ENCODE measurements around the gene LPCAT1. TPM values are rescaled to one million over a fixed set of nuclear protein-coding genes. Genes with fewer than 3 reads are reported as not detected.

The LPCAT1 gene
- total RNA-seq, 2 donors from 2014 or later, result 90.0 to 179 TPM

DNA sequence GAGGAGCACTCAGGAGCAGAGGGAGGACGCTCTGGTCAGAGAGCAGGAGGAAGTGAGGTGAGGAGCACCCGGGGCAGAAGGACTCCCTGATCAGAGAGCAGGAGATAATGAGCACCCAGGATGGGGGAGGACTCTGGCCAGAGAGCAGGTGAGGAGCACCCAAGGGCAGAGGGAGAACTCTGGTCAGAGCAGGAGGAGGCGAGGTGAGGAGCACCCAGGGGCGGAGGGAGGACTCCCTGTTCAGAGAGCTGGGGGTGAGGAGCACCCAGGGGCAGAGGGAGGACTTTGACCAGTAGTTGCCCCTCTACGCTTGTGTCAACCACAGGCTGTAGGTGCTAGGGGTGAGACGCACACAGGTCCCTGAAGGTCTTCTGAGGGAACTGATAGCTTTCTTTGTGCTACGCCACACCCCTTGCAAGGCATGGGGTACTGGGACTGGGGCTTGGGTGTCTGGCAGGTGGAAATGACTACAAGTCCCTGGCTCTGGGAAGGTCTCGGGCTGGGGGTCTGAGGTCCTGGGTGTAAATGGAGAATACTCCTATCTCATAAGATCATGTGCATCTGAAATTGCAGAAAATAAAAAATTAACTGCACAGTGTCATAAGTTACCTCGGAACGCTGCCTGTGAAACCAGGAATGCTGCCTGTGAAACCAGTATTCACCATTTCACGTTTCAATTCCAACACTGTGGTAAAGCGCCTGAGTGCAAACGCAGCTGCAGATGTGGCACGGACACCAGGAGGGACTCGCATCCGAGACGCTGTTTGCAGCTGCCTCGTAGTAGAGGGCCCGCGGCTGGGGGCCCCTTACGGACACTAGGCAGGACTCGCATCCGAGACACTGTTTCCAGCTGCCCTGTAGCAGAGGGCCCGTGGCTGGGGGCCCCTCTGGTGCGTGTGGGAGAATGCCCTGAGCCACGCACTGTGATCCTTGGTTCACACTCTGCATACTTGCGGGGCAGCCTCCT is 51.5 kb downstream of the LPCAT1 start:
- Mint-ChIP-seq H3K9me3 (no peaks in the 10 kb centered on the region), H3K4me1 (ENCODE audit: low read depth in 2 of 2) (peaks cover 0 to 16% of the 10 kb centered on the region in 2 donors), H3K27me3 (no peaks in the 10 kb centered on the region), H3K27ac (peak overlapping the region; percentile 71 to 76), H3K4me3 (no peak overlapping the region), H3K36me3 (peaks cover 6% of the 10 kb centered on the region)
- ATAC-seq, result no peak
- DNase-seq (ENCODE audit: low spot score), result no peak

DNA sequence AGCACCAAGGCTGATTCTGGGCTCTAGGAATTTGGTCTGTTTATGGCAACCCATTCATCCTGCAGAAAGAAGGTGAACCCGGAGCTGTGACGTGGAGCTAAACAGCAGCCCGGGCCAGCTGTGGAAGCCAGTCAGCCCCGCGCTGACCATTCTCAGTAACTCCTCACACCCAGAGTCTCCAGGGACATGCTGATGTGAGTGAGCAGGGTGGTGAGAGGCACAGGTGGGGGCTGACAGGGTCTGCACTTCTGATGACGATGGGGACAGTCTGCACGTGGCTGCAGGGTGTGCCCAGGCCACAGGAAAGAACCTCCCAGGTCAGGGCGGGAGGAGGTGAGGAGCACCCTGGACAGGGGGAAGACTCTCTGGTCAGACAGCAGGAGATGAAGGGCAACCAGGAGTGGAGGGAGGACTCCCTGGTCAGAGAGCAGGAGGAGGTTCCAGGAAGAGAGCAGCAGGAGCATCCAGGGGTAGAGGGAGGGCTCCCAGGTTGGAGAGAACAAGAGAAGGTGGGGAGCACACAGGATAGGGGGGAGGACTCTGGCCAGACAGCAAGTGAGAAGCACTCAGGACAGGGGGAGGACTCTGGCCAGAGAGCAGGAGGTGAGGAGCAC is 52.4 kb downstream of the LPCAT1 start:
- H3K4me1 Mint-ChIP-seq (ENCODE audit: low read depth in 2 of 2), result peaks cover 0 to 16% of the 10 kb centered on the region in 2 donors
- no peaks in the 10 kb centered on the region for H3K27me3 Mint-ChIP-seq
- ATAC-seq (no peak), DNase-seq (ENCODE audit: low spot score) (no peak)
- no peaks in the 10 kb centered on the region for H3K9me3 Mint-ChIP-seq
- H3K36me3 Mint-ChIP-seq, result peaks cover 6% of the 10 kb centered on the region
- H3K27ac Mint-ChIP-seq, result peak overlapping the region; percentile 62 to 71
- no peak overlapping the region for H3K4me3 Mint-ChIP-seq

GRCh38 chr5:1470762-1471211 is 53.0 kb downstream of the LPCAT1 start:
- Mint-ChIP-seq H3K36me3 (peaks cover 6% of the 10 kb centered on the region), H3K4me1 (ENCODE audit: low read depth in 2 of 2) (peaks cover 0 to 16% of the 10 kb centered on the region in 2 donors)
- no peak for ATAC-seq

GRCh38 chr5:1468629-1469527 is 54.9 kb downstream of the LPCAT1 start:
- Mint-ChIP-seq H3K27me3 (no peaks in the 10 kb centered on the region), H3K27ac (peak overlapping the region; percentile 43 to 54), H3K4me3 (no peak overlapping the region), H3K36me3 (peaks cover 22% of the 10 kb centered on the region), H3K9me3 (peaks cover 12% of the 10 kb centered on the region), H3K4me1 (ENCODE audit: low read depth in 2 of 2) (peaks cover 12 to 29% of the 10 kb centered on the region in 2 donors)
- DNase-seq (ENCODE audit: low spot score) (no peak), ATAC-seq (no peak)

More at GRCh38 chr5:1470762-1471211, 53.0 kb downstream of the LPCAT1 start:
- Mint-ChIP-seq H3K9me3 (no peaks in the 10 kb centered on the region), H3K4me3 (no peak overlapping the region), H3K27me3 (no peaks in the 10 kb centered on the region), H3K27ac (peak overlapping the region in 1 of 2 donors; percentile 71)
- DNase-seq (ENCODE audit: low spot score), result no peak

DNA sequence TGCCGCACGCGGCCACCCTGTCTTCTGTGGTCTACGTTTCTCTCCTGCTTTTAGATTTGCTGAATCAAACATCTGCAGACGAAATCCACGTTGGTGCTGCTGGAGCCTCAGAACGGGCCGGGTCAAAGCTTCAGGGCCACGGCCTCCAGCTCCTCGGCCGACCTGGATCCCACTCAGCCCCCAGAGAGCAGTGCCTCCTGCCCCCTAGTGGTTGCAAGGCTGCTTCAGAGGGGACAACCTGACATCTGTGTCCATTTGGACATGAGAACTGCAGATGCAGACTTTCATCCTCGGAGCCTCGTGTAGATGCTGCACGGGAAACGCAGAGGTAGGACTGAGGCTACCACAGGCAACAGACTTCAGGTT is 55.5 kb downstream of the LPCAT1 start:
- DNase-seq (ENCODE audit: low spot score), result no peak
- peaks cover 22% of the 10 kb centered on the region for H3K36me3 Mint-ChIP-seq
- peaks cover 12 to 29% of the 10 kb centered on the region in 2 donors for H3K4me1 Mint-ChIP-seq (ENCODE audit: low read depth in 2 of 2)
- no peaks in the 10 kb centered on the region for H3K27me3 Mint-ChIP-seq
- no peak for ATAC-seq
- peak overlapping the region; percentile 43 to 54 for H3K27ac Mint-ChIP-seq
- no peak overlapping the region for H3K4me3 Mint-ChIP-seq
- H3K9me3 Mint-ChIP-seq, result peaks cover 12% of the 10 kb centered on the region

GRCh38 chr5:1467341-1468246 is 56.2 kb downstream of the LPCAT1 start:
- peaks cover 12 to 26% of the 10 kb centered on the region in 2 donors for H3K4me1 Mint-ChIP-seq (ENCODE audit: low read depth in 2 of 2)
- DNase-seq (ENCODE audit: low spot score) (no peak), ATAC-seq (no peak)
- H3K36me3 Mint-ChIP-seq, result peaks cover 22% of the 10 kb centered on the region
- H3K27me3 Mint-ChIP-seq, result no peaks in the 10 kb centered on the region
- peak overlapping the region in 1 of 2 donors; percentile 43 for H3K27ac Mint-ChIP-seq
- peaks cover 12% of the 10 kb centered on the region for H3K9me3 Mint-ChIP-seq
- no peak overlapping the region for H3K4me3 Mint-ChIP-seq

GRCh38 chr5:1466631-1467265 is 57.0 kb downstream of the LPCAT1 start:
- no peaks in the 10 kb centered on the region for H3K27me3 Mint-ChIP-seq
- H3K9me3 Mint-ChIP-seq, result peaks cover 12% of the 10 kb centered on the region
- no peak overlapping the region for H3K4me3 Mint-ChIP-seq
- peaks cover 12 to 24% of the 10 kb centered on the region in 2 donors for H3K4me1 Mint-ChIP-seq (ENCODE audit: low read depth in 2 of 2)
- H3K27ac Mint-ChIP-seq, result no peak overlapping the region
- H3K36me3 Mint-ChIP-seq, result peaks cover 22% of the 10 kb centered on the region
- ATAC-seq, result no peak
- no peak for DNase-seq (ENCODE audit: low spot score)

DNA sequence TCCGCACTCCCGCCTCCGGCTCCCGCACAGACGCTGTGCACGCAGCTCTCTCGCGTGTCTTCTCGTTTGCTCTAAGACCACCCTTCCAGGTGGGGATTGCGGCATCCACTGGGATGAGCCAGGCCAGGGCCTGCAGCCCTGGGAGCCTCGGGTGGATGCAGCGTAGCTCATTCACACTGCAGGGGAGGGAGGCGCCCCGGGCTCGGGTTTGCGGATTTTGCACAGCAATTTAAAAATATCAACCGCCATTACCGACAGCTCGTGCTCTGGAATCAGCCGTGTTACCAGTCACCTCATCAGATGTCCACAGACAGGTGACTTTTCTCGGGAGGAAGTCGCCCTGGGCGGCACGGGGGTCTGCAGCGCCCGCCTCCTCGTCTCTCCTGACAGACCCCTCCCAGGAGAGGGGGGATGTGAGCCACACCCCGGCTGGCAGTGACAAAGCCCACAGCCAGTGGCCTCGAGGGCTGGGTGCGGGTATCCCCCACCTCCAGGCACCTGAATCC is 57.7 kb downstream of the LPCAT1 start:
- H3K9me3 Mint-ChIP-seq, result peaks cover 12% of the 10 kb centered on the region
- no peak overlapping the region for H3K4me3 Mint-ChIP-seq
- no peaks in the 10 kb centered on the region for H3K27me3 Mint-ChIP-seq
- ATAC-seq (no peak), DNase-seq (ENCODE audit: low spot score) (no peak)
- peaks cover 12 to 20% of the 10 kb centered on the region in 2 donors for H3K4me1 Mint-ChIP-seq (ENCODE audit: low read depth in 2 of 2)
- H3K27ac Mint-ChIP-seq, result no peak overlapping the region
- H3K36me3 Mint-ChIP-seq, result peaks cover 18% of the 10 kb centered on the region

DNA sequence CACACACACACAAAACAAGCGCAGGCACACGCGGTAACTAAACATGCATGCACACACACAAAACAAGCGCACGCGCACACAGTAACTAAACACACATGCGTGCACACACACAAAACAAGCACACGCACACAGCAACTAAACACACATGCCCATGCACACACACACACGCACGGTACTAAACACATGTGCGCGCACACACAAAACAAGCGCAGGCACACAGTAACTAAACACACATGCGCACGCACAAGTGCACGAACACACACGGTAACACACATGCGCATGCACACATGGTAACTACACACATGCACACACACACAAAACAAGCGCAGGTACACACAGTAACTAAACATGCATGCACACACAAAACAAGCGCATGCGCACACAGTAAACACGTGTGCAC is 58.6 kb downstream of the LPCAT1 start:
- Mint-ChIP-seq H3K27ac (no peak overlapping the region), H3K9me3 (peaks cover 12% of the 10 kb centered on the region), H3K36me3 (peaks cover 25% of the 10 kb centered on the region), H3K4me1 (ENCODE audit: low read depth in 2 of 2) (peaks cover 12 to 20% of the 10 kb centered on the region in 2 donors), H3K4me3 (no peak overlapping the region), H3K27me3 (no peaks in the 10 kb centered on the region)
- no peak for ATAC-seq
- no peak for DNase-seq (ENCODE audit: low spot score)

DNA sequence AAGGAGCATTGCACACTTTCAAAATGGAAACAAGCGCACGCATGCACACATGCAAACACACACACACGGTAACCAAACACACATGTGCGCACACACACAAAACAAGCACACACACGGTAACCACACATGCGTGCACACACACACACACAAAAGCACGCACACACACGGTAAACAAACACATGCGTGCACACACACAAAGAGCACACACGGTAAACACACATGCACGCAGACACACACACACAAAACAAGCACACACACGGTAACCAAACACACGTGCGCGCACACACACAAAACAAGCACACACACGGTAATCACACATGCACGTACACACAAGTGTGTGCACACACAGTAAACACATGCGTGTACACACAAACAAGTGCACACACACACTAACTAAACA is 59.2 kb downstream of the LPCAT1 start:
- Mint-ChIP-seq H3K27ac (no peak overlapping the region), H3K9me3 (peaks cover 12% of the 10 kb centered on the region), H3K4me3 (no peak overlapping the region), H3K4me1 (ENCODE audit: low read depth in 2 of 2) (peaks cover 12 to 20% of the 10 kb centered on the region in 2 donors), H3K36me3 (peaks cover 25% of the 10 kb centered on the region), H3K27me3 (no peaks in the 10 kb centered on the region)
- no peak for DNase-seq (ENCODE audit: low spot score)
- no peak for ATAC-seq

- Mint-ChIP-seq H3K27ac (no peak overlapping the region), H3K4me3 (no peak overlapping the region), H3K4me1 (ENCODE audit: low read depth in 2 of 2) (peaks cover 12 to 20% of the 10 kb centered on the region in 2 donors), H3K36me3 (peaks cover 25% of the 10 kb centered on the region), H3K27me3 (no peaks in the 10 kb centered on the region), H3K9me3 (peaks cover 12% of the 10 kb centered on the region)
- DNase-seq (ENCODE audit: low spot score), result no peak
- no peak for ATAC-seq
Observed at GRCh38 chr5:1464096-1464446, 59.7 kb downstream of the LPCAT1 start.
